ENCODE measurements around the gene CDKN2AIPNL. TPM values are rescaled to one million over a fixed set of nuclear protein-coding genes. Genes with fewer than 3 reads are reported as not detected.
"Not testable (repeated sequence)": the region's sequence is repeated elsewhere in the genome, so short reads cannot be mapped to it uniquely, and the experiment has no call there.

Gene CDKN2AIPNL
- total RNA-seq, 4 donors from 2014 or later = 6.9 to 28.3 (median 13.2) TPM

DNA sequence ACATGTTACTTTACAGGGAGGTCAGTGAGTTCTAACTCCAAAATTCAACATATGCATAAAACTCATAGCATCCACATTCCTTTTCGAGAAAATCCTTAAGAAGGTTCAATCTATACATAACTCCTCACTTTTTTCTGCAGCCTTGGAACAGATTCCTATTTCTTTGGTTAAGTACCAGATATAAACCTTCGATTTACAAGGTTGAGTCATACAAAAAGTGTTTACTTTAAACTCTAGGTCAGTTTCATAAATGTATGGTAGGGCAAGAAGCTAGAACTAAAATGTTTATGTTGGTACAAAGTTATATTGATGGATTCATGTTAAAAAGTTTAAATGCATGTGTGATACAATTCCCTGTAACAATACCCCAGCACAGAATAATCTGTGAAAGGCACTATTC, 19.4 kb downstream of the CDKN2AIPNL start:
- H3K27me3 ChIP-seq = no peaks in the 10 kb centered on the region
- no peaks in the 10 kb centered on the region for H3K4me1 ChIP-seq
- no peak for TF ChIP-seq POLR2A (IDR thresholded peaks at IDR 0.05)
- TF ChIP-seq, protein P1, sequence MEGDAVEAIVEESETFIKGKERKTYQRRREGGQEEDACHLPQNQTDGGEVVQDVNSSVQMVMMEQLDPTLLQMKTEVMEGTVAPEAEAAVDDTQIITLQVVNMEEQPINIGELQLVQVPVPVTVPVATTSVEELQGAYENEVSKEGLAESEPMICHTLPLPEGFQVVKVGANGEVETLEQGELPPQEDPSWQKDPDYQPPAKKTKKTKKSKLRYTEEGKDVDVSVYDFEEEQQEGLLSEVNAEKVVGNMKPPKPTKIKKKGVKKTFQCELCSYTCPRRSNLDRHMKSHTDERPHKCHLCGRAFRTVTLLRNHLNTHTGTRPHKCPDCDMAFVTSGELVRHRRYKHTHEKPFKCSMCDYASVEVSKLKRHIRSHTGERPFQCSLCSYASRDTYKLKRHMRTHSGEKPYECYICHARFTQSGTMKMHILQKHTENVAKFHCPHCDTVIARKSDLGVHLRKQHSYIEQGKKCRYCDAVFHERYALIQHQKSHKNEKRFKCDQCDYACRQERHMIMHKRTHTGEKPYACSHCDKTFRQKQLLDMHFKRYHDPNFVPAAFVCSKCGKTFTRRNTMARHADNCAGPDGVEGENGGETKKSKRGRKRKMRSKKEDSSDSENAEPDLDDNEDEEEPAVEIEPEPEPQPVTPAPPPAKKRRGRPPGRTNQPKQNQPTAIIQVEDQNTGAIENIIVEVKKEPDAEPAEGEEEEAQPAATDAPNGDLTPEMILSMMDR (IDR thresholded peaks at IDR 0.05) = no peak
- H3K9me3 ChIP-seq = no peaks in the 10 kb centered on the region
- intact Hi-C loops (cut with DNase I) = loop anchor here (10.0 kb wide), 1 partner anchor 78 kb away; no protein-coding TSS in a partner anchor
- DNase-seq = no peak
- no peak overlapping the region for H3K4me3 ChIP-seq
- 76 to 81% methylated on average over 2 of the region's 2 CpGs for WGBS, 2 donors
- H3K27ac ChIP-seq = no peak overlapping the region
- H3K36me3 ChIP-seq = peaks cover 13 to 100% (median 38%) of the 10 kb centered on the region in 3 donors

DNA sequence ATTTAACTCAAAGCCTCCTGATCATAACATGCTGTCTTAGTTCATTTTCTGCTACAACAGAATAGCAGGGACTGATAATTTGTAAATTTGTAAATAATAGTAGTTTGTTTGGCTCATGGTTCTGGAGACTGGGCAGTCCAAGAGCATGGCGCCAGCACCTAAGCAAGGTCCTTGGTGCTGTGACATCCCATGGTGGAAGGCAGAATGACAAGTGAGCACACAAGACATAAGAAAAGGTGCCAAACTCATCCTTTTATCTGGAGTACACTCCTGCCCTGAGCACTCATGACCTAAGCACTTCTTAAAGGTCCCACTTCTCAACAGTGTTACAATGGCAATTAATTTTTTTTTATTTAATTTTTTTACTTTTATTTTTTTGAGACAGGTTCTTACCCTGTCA, 24.2 kb downstream of the CDKN2AIPNL start:
- no peak for TF ChIP-seq POLR2A (IDR thresholded peaks at IDR 0.05)
- TF ChIP-seq, protein P1 (IDR thresholded peaks at IDR 0.05) = no peak
- Histone ChIP-seq H3K4me3 (no peak overlapping the region), H3K27ac (no peak overlapping the region), H3K27me3 (no peaks in the 10 kb centered on the region), H3K36me3 (peaks cover 8 to 100% (median 39%) of the 10 kb centered on the region in 3 donors), H3K9me3 (no peaks in the 10 kb centered on the region), H3K4me1 (no peaks in the 10 kb centered on the region)
- WGBS, 2 donors = 83 to 93% methylated on average over 1 of the region's 1 CpG
- no peak for DNase-seq
- intact Hi-C loops (cut with DNase I) = no loop called here

DNA sequence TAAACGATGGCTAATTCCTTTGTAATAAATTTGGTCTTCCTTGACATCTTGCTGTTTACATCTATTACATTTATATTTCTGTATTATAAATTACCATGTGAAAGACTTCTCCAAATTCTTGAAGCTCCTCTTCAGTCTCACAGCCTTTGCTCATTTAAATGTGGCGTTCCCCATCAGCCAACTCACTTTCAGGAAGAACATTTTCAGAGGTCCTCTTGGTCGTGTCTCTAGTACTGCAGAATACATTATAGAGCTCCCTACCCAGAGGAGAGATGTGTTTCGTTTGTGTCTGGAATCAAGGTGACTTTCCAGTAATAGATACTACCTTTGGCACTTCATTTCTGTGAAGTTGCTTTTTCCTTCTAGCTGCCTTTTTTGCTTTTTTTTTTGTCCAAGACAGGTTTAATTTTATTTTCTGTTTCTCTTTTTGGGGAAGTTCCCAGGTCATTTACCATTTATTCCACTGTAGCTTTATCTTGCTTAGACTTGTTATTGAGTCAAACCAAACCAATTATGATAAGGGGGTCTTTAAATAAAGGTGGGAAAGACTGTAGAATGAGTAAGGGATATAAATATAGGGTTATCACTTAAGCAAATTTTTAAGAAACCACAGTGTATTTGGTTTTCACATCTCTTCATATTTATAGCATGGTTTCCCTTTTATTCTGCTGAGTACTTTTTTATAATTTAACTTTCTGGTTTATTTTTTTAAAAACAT, 27.5 kb downstream of the CDKN2AIPNL start:
- intact Hi-C loops (cut with DNase I) = no loop called here

DNA sequence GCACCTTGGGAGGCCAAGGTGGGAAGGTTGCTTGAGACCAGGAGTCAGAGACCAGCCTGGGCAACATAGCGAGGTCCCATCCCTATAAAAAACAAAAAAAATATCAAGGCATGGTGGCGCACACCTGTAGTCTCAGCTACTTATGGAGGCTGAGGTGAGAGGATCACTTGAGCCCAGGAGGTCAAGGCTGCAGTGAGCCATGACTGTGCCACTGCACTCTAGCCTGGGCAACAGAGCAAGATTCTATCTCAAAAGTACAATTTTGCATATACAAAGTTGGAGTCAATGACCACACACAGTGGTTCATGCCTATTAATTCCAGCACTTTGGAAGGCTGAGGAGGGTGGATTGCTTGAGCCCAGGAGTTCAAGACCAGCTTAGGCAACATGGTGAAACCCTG, 29.5 kb downstream of the CDKN2AIPNL start:
- H3K27ac ChIP-seq; DNase-seq; H3K9me3 ChIP-seq; H3K4me3 ChIP-seq; H3K4me1 ChIP-seq; H3K27me3 ChIP-seq; intact Hi-C loops (cut with DNase I): not testable (repeated sequence)
- H3K36me3 ChIP-seq = peaks cover 8 to 100% (median 38%) of the 10 kb centered on the region in 3 donors
- WGBS, 2 donors = 94 to 100% methylated on average over 2 of the region's 2 CpGs

More for the DNA sequence above, 27.5 kb downstream of the CDKN2AIPNL start:
- no peak overlapping the region for H3K4me3 ChIP-seq
- no peak for DNase-seq
- no peak overlapping the region for H3K27ac ChIP-seq
- H3K9me3 ChIP-seq = no peaks in the 10 kb centered on the region
- WGBS, 2 donors = 60 to 73% methylated on average over 4 of the region's 4 CpGs
- no peaks in the 10 kb centered on the region for H3K4me1 ChIP-seq
- H3K27me3 ChIP-seq = no peaks in the 10 kb centered on the region
- H3K36me3 ChIP-seq = peaks cover 8 to 100% (median 41%) of the 10 kb centered on the region in 3 donors
- TF ChIP-seq POLR2A (IDR thresholded peaks at IDR 0.05) = no peak
- TF ChIP-seq, protein P1 (IDR thresholded peaks at IDR 0.05) = no peak

DNA sequence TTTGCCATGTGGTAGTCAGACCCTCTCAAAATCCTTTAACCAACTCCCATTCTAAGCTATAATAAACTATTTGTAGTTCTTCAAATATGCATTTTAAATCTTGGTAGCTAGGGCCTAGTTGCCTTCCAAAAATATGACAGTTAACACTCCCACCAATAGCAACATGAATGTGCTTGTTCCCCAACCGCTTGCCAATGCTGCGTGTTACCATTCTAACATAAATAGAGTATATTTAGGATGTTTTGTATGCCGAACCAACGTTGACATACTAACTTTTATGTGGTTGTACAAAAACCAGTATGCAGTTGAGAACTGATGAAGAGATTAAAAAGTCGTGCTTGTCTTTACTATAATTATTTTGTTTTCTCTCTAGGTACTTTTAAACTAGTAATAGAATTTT, 31.3 kb downstream of the CDKN2AIPNL start:
- Histone ChIP-seq H3K27ac (no peak overlapping the region), H3K27me3 (no peaks in the 10 kb centered on the region), H3K36me3 (peaks cover 8 to 97% (median 37%) of the 10 kb centered on the region in 3 donors), H3K9me3 (no peaks in the 10 kb centered on the region), H3K4me1 (no peaks in the 10 kb centered on the region), H3K4me3 (no peak overlapping the region)
- no peak for DNase-seq
- WGBS, 2 donors = 56 to 59% methylated on average over 5 of the region's 5 CpGs
- no peak for TF ChIP-seq POLR2A (IDR thresholded peaks at IDR 0.05)
- TF ChIP-seq, protein P1 (IDR thresholded peaks at IDR 0.05) = no peak
- intact Hi-C loops (cut with DNase I) = no loop called here

Measured in esophagus squamous epithelium (tissue), 5 donors.